SK-N-SH (cell line): ENCODE results near the gene C8G. TPM values are rescaled to one million over a fixed set of nuclear protein-coding genes. Genes with fewer than 3 reads are reported as not detected.

ENCODE experiments used
- CTCF ChIA-PET: fragments of 300-600, 350-600 bp; formaldehyde crosslinking; extraction: SDS; loops from one replicate; lab custom pipeline; 2021; lab: Yijun Ruan, JAX
- POLR2A ChIA-PET: fragments of 350-600 bp; sonication (Branson Sonifier 250); formaldehyde crosslinking; extraction: SDS; loops from one replicate; lab custom pipeline; 2020; ENCODE audit warnings: antibody characterized with exemption, inconsistent platforms; lab: Yijun Ruan, JAX
- DNase-seq: peaks from one replicate; pipeline ENCODE4 v3.0.0; 2012
- H2AFZ ChIP-seq: fragments of 200-600 bp; sonication (generic); 2 replicates; pipeline ENCODE4 v1.8.1; 2016; ENCODE audit warnings: antibody characterized with exemption, mild to moderate bottlenecking, low read depth
- H3F3A ChIP-seq: fragments of 200-600 bp; sonication (generic); replicated peaks from 2 replicates; pipeline ENCODE3; 2016; ENCODE audit warnings: antibody characterized with exemption, mild to moderate bottlenecking; ENCODE audit not compliant: insufficient read depth
- H3K27ac ChIP-seq, 2 experiments: fragments of 200-500 bp in 1 of 2; fragments of 200-600 bp in 1 of 2; sonication (Bioruptor generic) in 1 of 2; sonication (generic), shearing (Covaris generic) in 1 of 2; 2 replicates each; pipeline versions ENCODE4 v1.5.1 to v1.6.1; 2014 to 2016; ENCODE audit warnings: low read depth in 2 of 2, inconsistent platforms in 1 of 2, low read length in 1 of 2, mild to moderate bottlenecking in 1 of 2, mixed read lengths in 1 of 2
- H3K27me3 ChIP-seq: fragments of 200-600 bp; sonication (generic), shearing (Covaris generic); 2 replicates; pipeline ENCODE4 v1.6.1; 2016; ENCODE audit warnings: mixed run types; ENCODE audit not compliant: insufficient read depth
- H3K36me3 ChIP-seq, 2 experiments: fragments of 200-500 bp in 1 of 2; fragments of 200-600 bp in 1 of 2; sonication (Bioruptor generic) in 1 of 2; sonication (generic) in 1 of 2; replicated peaks in 1 of 2; 2 replicates each; pipeline versions ENCODE3 to v1.5.1; 2014 to 2016; ENCODE audit warnings: low read length in 1 of 2, mild to moderate bottlenecking in 1 of 2; ENCODE audit not compliant: insufficient read depth in 2 of 2, control insufficient read depth in 1 of 2
- H3K4me1 ChIP-seq, 2 experiments: fragments of 200-500 bp in 1 of 2; fragments of 200-600 bp in 1 of 2; sonication (Bioruptor generic) in 1 of 2; sonication (generic), shearing (Covaris generic) in 1 of 2; 2 replicates each; pipeline versions ENCODE4 v1.5.1 to v1.6.1; 2014 to 2016; ENCODE audit warnings: low read depth in 1 of 2, low read length in 1 of 2, mixed run types in 1 of 2; ENCODE audit not compliant: insufficient read depth in 2 of 2, control insufficient read depth in 1 of 2
- H3K4me2 ChIP-seq: fragments of 200-600 bp; sonication (generic), shearing (Covaris generic); 2 replicates; pipeline ENCODE4 v1.6.1; 2017; ENCODE audit warnings: mixed run types
- H3K4me3 ChIP-seq, 2 experiments: fragments of 200-500 bp in 1 of 2; fragments of 200-600 bp in 1 of 2; sonication (Bioruptor generic) in 1 of 2; sonication (generic), shearing (Covaris generic) in 1 of 2; 2 replicates each; pipeline versions ENCODE4 v1.5.1 to v1.8.1; 2014 to 2016; ENCODE audit warnings: low read depth in 2 of 2, inconsistent platforms in 1 of 2, low read length in 1 of 2, mild to moderate bottlenecking in 1 of 2, mixed read lengths in 1 of 2, moderate library complexity in 1 of 2
- H3K79me2 ChIP-seq: fragments of 200-600 bp; sonication (generic); 2 replicates; pipeline ENCODE4 v1.8.1; 2017; ENCODE audit warnings: mild to moderate bottlenecking; ENCODE audit not compliant: insufficient read depth
- H3K9ac ChIP-seq: fragments of 200-600 bp; sonication (generic); 2 replicates; pipeline ENCODE4 v1.6.1; 2017; ENCODE audit warnings: mixed run types
- H3K9me2 ChIP-seq: fragments of 200-600 bp; sonication (generic); 2 replicates; pipeline ENCODE4 v1.6.1; 2017; ENCODE audit warnings: mixed run types
- H3K9me3 ChIP-seq: fragments of 200-600 bp; sonication (generic); 2 replicates; pipeline ENCODE4 v1.6.1; 2017; ENCODE audit warnings: mixed run types, mild to moderate bottlenecking, moderate library complexity
- H4K20me1 ChIP-seq: fragments of 200-600 bp; sonication (generic); 2 replicates; pipeline ENCODE4 v1.6.1; 2017; ENCODE audit warnings: mild to moderate bottlenecking, mixed run types; ENCODE audit not compliant: insufficient read depth
- ELF1 ChIP-seq: IDR thresholded peaks from 2 replicates; pipeline ENCODE4 v1.4.0; 2012
- EZH2phosphoT487 ChIP-seq: fragments of 200-600 bp; sonication (generic); IDR thresholded peaks from 2 replicates; pipeline ENCODE4 v1.6.1; 2017; ENCODE audit warnings: low read depth, mixed run types, mild to moderate bottlenecking, antibody characterized with exemption, moderate library complexity, borderline replicate concordance
- MEF2A ChIP-seq: IDR thresholded peaks from 2 replicates; pipeline ENCODE4 v1.4.0; 2012; ENCODE audit warnings: low read depth, borderline replicate concordance
- NFIC ChIP-seq: IDR thresholded peaks from 2 replicates; pipeline ENCODE4 v1.4.0; 2012; ENCODE audit warnings: borderline replicate concordance
- POLR2AphosphoS5 ChIP-seq: IDR thresholded peaks from 2 replicates; pipeline ENCODE4 v1.6.1; 2012; ENCODE audit warnings: low read depth, low read length
- RFX5 ChIP-seq: IDR thresholded peaks from 2 replicates; pipeline ENCODE4 v1.6.1; 2012; ENCODE audit warnings: mild to moderate bottlenecking, improper control_type of control experiment, low read length
- SMC3 ChIP-seq: IDR thresholded peaks from 2 replicates; pipeline ENCODE4 v1.6.1; 2012; ENCODE audit warnings: low read depth, low read length, improper control_type of control experiment
- WGBS: methylation state at CpG from one replicate; pipeline ENCODE4 v1.1.6; 2017; ENCODE audit warnings: low lambda C conversion rate; 5-methylcytosine and 5-hydroxymethylcytosine counted together
- polyA plus RNA-seq, 3 experiments: library from polyadenylated mRNA; depleted of rRNA; stranded (reverse); fragments of >200 nt; gene quantifications; 2 replicates each; pipeline ENCODE4 v1.2.3, GENCODE V29; 2012
- TF ChIP-seq, protein P1 (sequence below): fragments of 150-350 bp; IDR thresholded peaks from 2 replicates; pipeline ENCODE4 v1.6.1; 2017; ENCODE audit warnings: antibody characterized with exemption, low read length, low read depth, borderline replicate concordance
- TF ChIP-seq, protein P2 (sequence below): IDR thresholded peaks from 2 replicates; pipeline ENCODE4 v1.4.0; 2012; ENCODE audit warnings: low read depth

Gene C8G
- polyA plus RNA-seq, 1 of the 3 experiments (the other 2 are of a cell fraction), result 0.28 TPM

DNA sequence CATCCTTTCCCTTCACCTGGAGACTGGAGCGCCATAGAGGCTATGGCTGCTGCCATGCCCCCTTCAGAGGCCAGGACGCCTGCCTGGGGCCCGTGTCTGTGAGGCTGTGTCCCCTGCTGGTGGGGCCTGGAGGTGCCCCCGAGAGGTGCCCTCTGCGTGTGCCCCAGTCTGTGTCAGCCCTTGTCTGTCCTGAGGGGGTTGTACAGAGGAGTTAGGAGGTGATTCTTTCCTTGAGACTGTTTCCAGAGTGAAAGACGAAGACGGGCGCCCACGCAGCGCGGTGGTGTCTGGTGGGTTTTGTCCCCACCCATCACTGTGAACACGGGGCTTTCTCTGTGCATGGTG, 34.2 kb upstream of the C8G start:
- over 99% methylated on average over 8 of the region's 12 CpGs for WGBS
- Histone ChIP-seq H3K4me2 (no peak overlapping the region), H2AFZ (no peak overlapping the region), H3K4me3 (no peak overlapping the region), H4K20me1 (no peaks in the 10 kb centered on the region), H3K27me3 (no peaks in the 10 kb centered on the region), H3F3A (no peaks in the 10 kb centered on the region), H3K4me1 (no peaks in the 10 kb centered on the region), H3K36me3 (peaks cover 0 to 20% of the 10 kb centered on the region in 2 experiments), H3K9ac (no peak overlapping the region), H3K27ac (no peak overlapping the region), H3K9me2 (no peaks in the 10 kb centered on the region), H3K9me3 (no peaks in the 10 kb centered on the region)
- ChIA-PET POLR2A (no interaction called here), CTCF (interaction anchor here (0.6 to 1.5 kb wide), 2 partner anchors 37 to 467 kb away, joined by 3 to 5 read pairs; no protein-coding TSS in a partner anchor)
- no peak for TF ChIP-seq NFIC
- TF ChIP-seq, protein P1, sequence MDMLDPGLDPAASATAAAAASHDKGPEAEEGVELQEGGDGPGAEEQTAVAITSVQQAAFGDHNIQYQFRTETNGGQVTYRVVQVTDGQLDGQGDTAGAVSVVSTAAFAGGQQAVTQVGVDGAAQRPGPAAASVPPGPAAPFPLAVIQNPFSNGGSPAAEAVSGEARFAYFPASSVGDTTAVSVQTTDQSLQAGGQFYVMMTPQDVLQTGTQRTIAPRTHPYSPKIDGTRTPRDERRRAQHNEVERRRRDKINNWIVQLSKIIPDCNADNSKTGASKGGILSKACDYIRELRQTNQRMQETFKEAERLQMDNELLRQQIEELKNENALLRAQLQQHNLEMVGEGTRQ, result no peak
- TF ChIP-seq MEF2A, result no peak
- TF ChIP-seq, protein P2, sequence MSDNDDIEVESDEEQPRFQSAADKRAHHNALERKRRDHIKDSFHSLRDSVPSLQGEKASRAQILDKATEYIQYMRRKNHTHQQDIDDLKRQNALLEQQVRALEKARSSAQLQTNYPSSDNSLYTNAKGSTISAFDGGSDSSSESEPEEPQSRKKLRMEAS, result no peak
- no peak for TF ChIP-seq RFX5
- TF ChIP-seq EZH2phosphoT487, result no peak
- no peak for TF ChIP-seq ELF1
- TF ChIP-seq, all 33 proteins: peak for 0
- DNase-seq, result no peak
- no peaks in the 10 kb centered on the region for H3K79me2 ChIP-seq

DNA sequence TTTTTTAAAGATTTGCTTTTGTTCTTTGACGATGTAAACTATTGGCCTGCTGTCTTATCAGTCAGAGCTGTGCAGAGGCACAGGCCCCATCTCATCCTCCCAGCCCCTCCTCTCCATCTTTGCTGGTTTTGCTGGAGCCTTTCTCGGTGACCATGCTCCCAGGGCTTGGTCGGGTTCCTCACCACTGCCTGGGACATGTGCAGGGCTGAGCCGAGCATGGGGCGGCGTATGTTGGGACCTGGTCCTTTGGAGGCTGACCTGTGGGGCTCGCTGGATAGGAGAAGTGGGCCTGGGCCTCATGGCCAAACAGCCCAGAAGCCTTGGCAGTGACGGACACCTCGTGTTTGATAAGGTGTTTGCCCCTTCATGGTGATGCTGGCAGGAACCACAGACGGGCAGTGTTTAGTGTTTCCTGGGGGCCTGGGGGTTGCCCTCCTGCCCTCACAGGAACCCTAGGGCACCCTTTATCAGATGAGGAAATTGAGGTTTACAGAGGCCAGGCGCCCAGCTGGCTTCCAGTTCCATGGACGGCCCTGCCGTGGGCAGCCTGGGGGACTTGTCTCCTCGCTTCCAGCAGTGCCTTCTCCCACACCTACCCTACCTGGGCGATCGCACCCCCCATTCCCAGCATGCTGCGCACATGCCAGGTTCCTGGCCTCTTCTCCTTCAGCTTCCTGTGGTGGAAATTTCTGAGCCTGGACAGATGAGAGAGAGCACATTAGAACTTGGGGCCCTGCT, 31.2 kb upstream of the C8G start:
- Histone ChIP-seq H3K9ac (no peak overlapping the region), H3K9me2 (no peaks in the 10 kb centered on the region), H3K4me2 (no peak overlapping the region), H3K27ac (no peak overlapping the region), H4K20me1 (no peaks in the 10 kb centered on the region), H3K9me3 (no peaks in the 10 kb centered on the region), H3K36me3 (peaks cover 0 to 28% of the 10 kb centered on the region in 2 experiments), H3K4me3 (no peak overlapping the region), H3K27me3 (no peaks in the 10 kb centered on the region), H3K79me2 (no peaks in the 10 kb centered on the region), H3F3A (no peaks in the 10 kb centered on the region)
- POLR2A ChIA-PET, result no interaction called here
- DNase-seq, result no peak
- CTCF ChIA-PET, result interaction anchor here (1.0 kb wide), 1 partner anchor 34 kb away, joined by 3 read pairs; no protein-coding TSS in a partner anchor
- no peak for TF ChIP-seq SMC3
- TF ChIP-seq POLR2AphosphoS5, result no peak
- TF ChIP-seq, all 33 proteins: peak for 0
- H2AFZ ChIP-seq, result no peak overlapping the region
- whole genome bisulfite sequencing, result 89% methylated on average over 15 of the region's 17 CpGs
- no peaks in the 10 kb centered on the region for H3K4me1 ChIP-seq
